Endothelial cell of umbilical vein (primary cell): Measurements from ENCODE around the gene FOXP4. TPM values are rescaled to one million over a fixed set of nuclear protein-coding genes. Genes with fewer than 3 reads are reported as not detected.

Experiments
- BruUV-seq: library from RNA; stranded (reverse); fragments of 400-500 nt; replicated peaks from 2 replicates; lab custom pipeline; 2021; lab: Mats Ljungman, UMichigan
- CTCF ChIA-PET: fragments of 300-600, 350-600 bp; sonication (Branson Sonifier 250); formaldehyde crosslinking; loops from one replicate; lab custom pipeline; 2021; ENCODE audit warnings: antibody characterized with exemption, inconsistent platforms; lab: Charles Lee
- POLR2A ChIA-PET: fragments of 300-600, 350-600 bp; sonication (Branson Sonifier 250); formaldehyde crosslinking; loops from one replicate; lab custom pipeline; 2021; ENCODE audit warnings: antibody characterized with exemption, inconsistent platforms; lab: Charles Lee
- DNase-seq: peaks from one replicate; pipeline ENCODE4 v3.0.0-alpha.2; 2011; ENCODE audit warnings: low read depth, low spot score
- FAIRE-seq: peaks from 2 replicates; lab custom pipeline; 2011; peaks lifted over from hg19 to GRCh38; lab: Jason Lieb, UNC
- H2AFZ ChIP-seq: 2 replicates; pipeline ENCODE4 v1.6.0; 2012; ENCODE audit warnings: low read depth, low read length, control low read depth, inconsistent platforms
- H3K27ac ChIP-seq: 2 replicates; pipeline ENCODE4 v1.5.1; 2011; ENCODE audit warnings: low read depth, mild to moderate bottlenecking, control low read depth, low read length, moderate library complexity; ENCODE audit not compliant: insufficient read depth
- H3K27me3 ChIP-seq, 2 experiments: 2 replicates each; pipeline versions ENCODE4 v1.6.0 to v1.6.1; 2011; ENCODE audit warnings: low read length in 2 of 2, mixed read lengths in 1 of 2; ENCODE audit not compliant: control insufficient read depth in 2 of 2, insufficient read depth in 2 of 2
- H3K36me3 ChIP-seq, 2 experiments: 2 replicates in 1 of 2; 3 replicates in 1 of 2; pipeline ENCODE4 v1.5.1; 2011; ENCODE audit warnings: low read length in 2 of 2, mild to moderate bottlenecking in 1 of 2, moderate library complexity in 1 of 2; ENCODE audit not compliant: control insufficient read depth in 2 of 2, insufficient read depth in 2 of 2; ENCODE audit errors: extremely low read depth in 1 of 2
- H3K4me1 ChIP-seq: 3 replicates; pipeline ENCODE4 v1.5.1; 2011; ENCODE audit warnings: mild to moderate bottlenecking, low read length; ENCODE audit not compliant: control insufficient read depth, insufficient read depth; ENCODE audit errors: extremely low read depth
- H3K4me2 ChIP-seq: 2 replicates; pipeline ENCODE4 v1.6.1; 2011; ENCODE audit warnings: low read length, control low read depth, mixed read lengths; ENCODE audit not compliant: insufficient read depth
- H3K4me3 ChIP-seq, 3 experiments: fragments of 200-600 bp in 1 of 3; sonication (generic), shearing (Covaris generic) in 1 of 3; replicated peaks in 1 of 3; 2 replicates each; pipeline ENCODE4 v1.5.1; 2011 to 2016; ENCODE audit warnings: control low read depth in 3 of 3, low read length in 3 of 3, mild to moderate bottlenecking in 2 of 3, inconsistent platforms in 1 of 3, low read depth in 1 of 3, moderate library complexity in 1 of 3; ENCODE audit not compliant: insufficient read depth in 1 of 3
- H3K79me2 ChIP-seq: 2 replicates; pipeline ENCODE4 v1.6.0; 2012; ENCODE audit warnings: low read length, inconsistent platforms; ENCODE audit not compliant: control insufficient read depth, insufficient read depth
- H3K9ac ChIP-seq: replicated peaks from 2 replicates; pipeline ENCODE3; 2011; ENCODE audit warnings: low read length, control low read depth; ENCODE audit not compliant: insufficient read depth; ENCODE audit errors: extremely low read depth
- H3K9me1 ChIP-seq: replicated peaks from 3 replicates; pipeline ENCODE4 v1.6.0; 2011; ENCODE audit warnings: mild to moderate bottlenecking, low read length; ENCODE audit not compliant: control insufficient read depth, insufficient read depth; ENCODE audit errors: extremely low read depth
- H3K9me3 ChIP-seq: replicated peaks from 2 replicates; pipeline ENCODE4 v1.5.1; 2012; ENCODE audit warnings: low read length, inconsistent platforms; ENCODE audit not compliant: control insufficient read depth, insufficient read depth
- H4K20me1 ChIP-seq: replicated peaks from 2 replicates; pipeline ENCODE3; 2011; ENCODE audit warnings: mild to moderate bottlenecking, low read length; ENCODE audit not compliant: control insufficient read depth, insufficient read depth; ENCODE audit errors: extremely low read depth
- FOS ChIP-seq: IDR thresholded peaks from 2 replicates; pipeline ENCODE4 v1.6.1; 2011; ENCODE audit warnings: mild to moderate bottlenecking, low read length, moderate library complexity, borderline replicate concordance; ENCODE audit not compliant: insufficient read depth
- GATA2 ChIP-seq: IDR thresholded peaks from 2 replicates; pipeline ENCODE4 v1.7.0; 2011; ENCODE audit warnings: low read depth, mild to moderate bottlenecking, moderate library complexity, mixed read lengths, low read length; ENCODE audit not compliant: insufficient read length, insufficient read depth
- JUN ChIP-seq: IDR thresholded peaks from 2 replicates; pipeline ENCODE4 v1.6.1; 2011; ENCODE audit warnings: borderline replicate concordance, low read depth; ENCODE audit not compliant: insufficient read length, insufficient read depth
- MYC ChIP-seq: IDR thresholded peaks from one replicate; pipeline ENCODE4 v1.6.1; 2011; ENCODE audit warnings: mild to moderate bottlenecking, low read depth, low read length
- POLR2A ChIP-seq: IDR thresholded peaks from 2 replicates; pipeline ENCODE4 v1.6.1; 2012; ENCODE audit warnings: low read depth, mild to moderate bottlenecking, control low read depth, low read length
- dilution Hi-C: fragments of 300-500 bp; cut with MboI; formaldehyde crosslinking; loops from one replicate; pipeline ENCODE4 v1.15.0; 2019; ENCODE audit warnings: low sequenced_read_pairs; ENCODE audit not compliant: extremely low pct_ligation_motif_present
- intact Hi-C: fragments of 100-400 bp; cut with micrococcal nuclease; formaldehyde crosslinking; loops from one replicate; pipeline ENCODE4 v1.10.0; 2022
- polyA plus RNA-seq, 4 experiments: library from polyadenylated mRNA; depleted of rRNA in 3 of 4; stranded (reverse) in 3 of 4; unstranded in 1 of 4; fragments of >200 nt; gene quantifications; 2 replicates each; pipeline versions ENCODE4 v1.2.1 to v1.2.3, GENCODE V29; 2011 to 2012; ENCODE audit warnings: missing spikeins in 1 of 4
- total RNA-seq: library from RNA; stranded (reverse); gene quantifications from 2 replicates; pipeline ENCODE4 v1.2.3, GENCODE V29; 2021
- TF ChIP-seq, protein P1 (sequence below): IDR thresholded peaks from 2 replicates; pipeline ENCODE4 v1.6.1; 2011; ENCODE audit not compliant: insufficient read depth, insufficient read length
- TF ChIP-seq, protein P2 (sequence below), 2 donors: IDR thresholded peaks; 1 replicate in 1 of 2; 2 replicates in 1 of 2; pipeline ENCODE4 v1.5.1; 2011; ENCODE audit warnings: low read length in 2 of 2, mild to moderate bottlenecking in 2 of 2, moderate library complexity in 2 of 2, control low read depth in 1 of 2, inconsistent platforms in 1 of 2, low read depth in 1 of 2; ENCODE audit not compliant: insufficient read depth in 1 of 2; ENCODE audit errors: extremely low read depth in 1 of 2

The FOXP4 gene
- total and polyA plus RNA-seq, 2 donors (not counting 3 experiments of a cell fraction or from before 2014, with no cell fraction given): 5.6 to 23.9 TPM

DNA sequence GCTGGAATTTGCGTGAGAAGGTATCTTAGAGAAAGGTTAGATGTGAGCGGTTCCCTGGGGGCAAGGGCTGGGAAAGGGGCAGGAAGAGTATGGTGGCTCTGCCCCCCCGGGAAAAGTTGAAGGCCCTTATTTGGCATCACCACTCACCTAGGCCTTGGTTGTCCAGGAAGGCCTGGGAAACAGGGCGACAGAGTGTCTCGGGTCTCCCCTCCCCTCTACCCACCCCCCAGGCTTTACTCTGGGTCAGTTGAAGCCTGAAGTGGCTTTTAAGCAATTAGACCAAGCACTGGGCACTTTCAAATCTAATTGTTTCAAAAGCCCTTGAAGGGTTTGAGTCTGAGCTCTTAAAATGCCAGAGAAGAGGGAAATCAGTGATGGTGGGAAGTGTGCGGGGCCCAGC lies 30.2 kb upstream of the FOXP4 start:
- intact Hi-C loops: no loop called here
- FAIRE-seq: no peak
- Histone ChIP-seq H3K4me3 (no peak overlapping the region), H3K9ac (no peak overlapping the region), H3K27me3 (peaks cover 3 to 6% of the 10 kb centered on the region in 2 experiments), H3K36me3 (no peaks in the 10 kb centered on the region), H3K9me1 (no peaks in the 10 kb centered on the region), H3K79me2 (no peaks in the 10 kb centered on the region), H4K20me1 (no peaks in the 10 kb centered on the region), H3K27ac (no peak overlapping the region), H3K4me1 (no peaks in the 10 kb centered on the region), H3K9me3 (no peaks in the 10 kb centered on the region), H3K4me2 (no peak overlapping the region), H2AFZ (no peak overlapping the region)
- no peak for TF ChIP-seq POLR2A
- no peak for TF ChIP-seq MYC
- no peak for TF ChIP-seq JUN
- no peak for TF ChIP-seq FOS
- TF ChIP-seq, protein P1, sequence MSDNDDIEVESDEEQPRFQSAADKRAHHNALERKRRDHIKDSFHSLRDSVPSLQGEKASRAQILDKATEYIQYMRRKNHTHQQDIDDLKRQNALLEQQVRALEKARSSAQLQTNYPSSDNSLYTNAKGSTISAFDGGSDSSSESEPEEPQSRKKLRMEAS: no peak
- TF ChIP-seq GATA2: no peak
- TF ChIP-seq, protein P2, sequence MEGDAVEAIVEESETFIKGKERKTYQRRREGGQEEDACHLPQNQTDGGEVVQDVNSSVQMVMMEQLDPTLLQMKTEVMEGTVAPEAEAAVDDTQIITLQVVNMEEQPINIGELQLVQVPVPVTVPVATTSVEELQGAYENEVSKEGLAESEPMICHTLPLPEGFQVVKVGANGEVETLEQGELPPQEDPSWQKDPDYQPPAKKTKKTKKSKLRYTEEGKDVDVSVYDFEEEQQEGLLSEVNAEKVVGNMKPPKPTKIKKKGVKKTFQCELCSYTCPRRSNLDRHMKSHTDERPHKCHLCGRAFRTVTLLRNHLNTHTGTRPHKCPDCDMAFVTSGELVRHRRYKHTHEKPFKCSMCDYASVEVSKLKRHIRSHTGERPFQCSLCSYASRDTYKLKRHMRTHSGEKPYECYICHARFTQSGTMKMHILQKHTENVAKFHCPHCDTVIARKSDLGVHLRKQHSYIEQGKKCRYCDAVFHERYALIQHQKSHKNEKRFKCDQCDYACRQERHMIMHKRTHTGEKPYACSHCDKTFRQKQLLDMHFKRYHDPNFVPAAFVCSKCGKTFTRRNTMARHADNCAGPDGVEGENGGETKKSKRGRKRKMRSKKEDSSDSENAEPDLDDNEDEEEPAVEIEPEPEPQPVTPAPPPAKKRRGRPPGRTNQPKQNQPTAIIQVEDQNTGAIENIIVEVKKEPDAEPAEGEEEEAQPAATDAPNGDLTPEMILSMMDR (IDR thresholded peaks at IDR 0.05; ENCODE audit: extremely low read depth in 1 of 2, insufficient read depth in 1 of 2, low read depth in 1 of 2, low read length in 2 of 2): no peak
- dilution Hi-C loops: no loop called here
- ChIA-PET POLR2A (no interaction called here), CTCF (interaction anchor here (1.6 kb wide), 1 partner anchor 12 kb away, joined by 4 read pairs; no protein-coding TSS in a partner anchor)
- BruUV-seq: no TSS peak
- no peak for DNase-seq
